HepG2 (cell line): ENCODE results near the gene PTCH1. TPM values are rescaled to one million over a fixed set of nuclear protein-coding genes. Genes with fewer than 3 reads are reported as not detected.
A peak's percentile ranks its signal among the peaks of the same experiment; 100 is the strongest.

Source experiments
- ATAC-seq: fragments of 200-7000 bp; cut with Tn5 transposase; 3 replicates; pipeline ENCODE4 v1.9.1; 2020; ENCODE audit warnings: mild to moderate bottlenecking, moderate library complexity
- BruUV-seq: library from RNA; stranded (reverse); fragments of 400-500 nt; replicated peaks from 2 replicates; lab custom pipeline; 2021; lab: Mats Ljungman, UMichigan
- CTCF ChIA-PET: fragments of 300-600 bp; formaldehyde crosslinking; extraction: SDS; loops from one replicate; lab custom pipeline; 2021; ENCODE audit warnings: low total read pairs, inconsistent platforms, low intra/inter-chr PET ratio; lab: Yijun Ruan, JAX
- POLR2A ChIA-PET: fragments of 350-600 bp; sonication (Branson Sonifier 250); formaldehyde crosslinking; loops from one replicate; lab custom pipeline; 2020; ENCODE audit warnings: antibody characterized with exemption, inconsistent platforms; lab: Yijun Ruan, JAX
- DNase-seq: peaks from one replicate; pipeline ENCODE4 v3.0.0-alpha.2; 2015; ENCODE audit warnings: low spot score
- FAIRE-seq: peaks from 3 replicates; lab custom pipeline; 2011; peaks lifted over from hg19 to GRCh38; lab: Jason Lieb, UNC
- H2AFZ ChIP-seq: one replicate; pipeline ENCODE4 v1.6.1; 2011; ENCODE audit warnings: low read length, inconsistent platforms
- H3K27ac ChIP-seq: fragments of 300-600 bp; 3 replicates; pipeline ENCODE4 v1.8.0; 2011; ENCODE audit warnings: mixed run types, mild to moderate bottlenecking, mixed read lengths, low read length, inconsistent platforms; ENCODE audit not compliant: insufficient read depth; ENCODE audit errors: extremely low read length
- H3K27me3 ChIP-seq, 2 experiments: fragments of 200-600 bp in 1 of 2; 2 replicates in 1 of 2; 3 replicates in 1 of 2; pipeline versions ENCODE4 v1.6.0 to v1.8.0; 2011; ENCODE audit warnings: low read length in 2 of 2, mild to moderate bottlenecking in 2 of 2, moderate library complexity in 2 of 2, inconsistent platforms in 1 of 2; ENCODE audit not compliant: insufficient read depth in 2 of 2, control insufficient read depth in 1 of 2
- H3K36me3 ChIP-seq, 2 experiments: fragments of 200-600 bp in 1 of 2; replicated peaks in 1 of 2; 2 replicates in 1 of 2; 3 replicates in 1 of 2; pipeline versions ENCODE4 v1.5.1 to v1.8.0; 2011; ENCODE audit warnings: low read length in 2 of 2, inconsistent platforms in 1 of 2; ENCODE audit not compliant: insufficient read depth in 2 of 2, control insufficient read depth in 1 of 2
- H3K4me1 ChIP-seq: 2 replicates; pipeline ENCODE4 v1.5.1; 2012; ENCODE audit warnings: low read length, inconsistent platforms; ENCODE audit not compliant: insufficient read depth
- H3K4me2 ChIP-seq: 2 replicates; pipeline ENCODE4 v1.6.0; 2011; ENCODE audit warnings: low read depth, low read length, inconsistent platforms
- H3K4me3 ChIP-seq, 3 experiments: fragments of 200-600 bp in 1 of 3; sonication (generic), shearing (Covaris generic) in 1 of 3; replicated peaks in 1 of 3; 2 replicates each; pipeline ENCODE4 v1.5.1; 2011 to 2016; ENCODE audit warnings: low read length in 3 of 3, inconsistent platforms in 2 of 3, low read depth in 2 of 3, mild to moderate bottlenecking in 2 of 3, control low read depth in 1 of 3, mixed read lengths in 1 of 3; ENCODE audit not compliant: insufficient read depth in 1 of 3
- H3K79me2 ChIP-seq: one replicate; pipeline ENCODE4 v1.6.1; 2011; ENCODE audit warnings: low read length, inconsistent platforms; ENCODE audit not compliant: insufficient read depth
- H3K9ac ChIP-seq: 2 replicates; pipeline ENCODE4 v1.6.0; 2011; ENCODE audit warnings: mild to moderate bottlenecking, low read depth, low read length, inconsistent platforms; ENCODE audit not compliant: insufficient read depth
- H3K9me3 ChIP-seq: 2 replicates; pipeline ENCODE4 v1.5.1; 2012; ENCODE audit warnings: mild to moderate bottlenecking, low read length
- H4K20me1 ChIP-seq: 2 replicates; pipeline ENCODE4 v1.6.0; 2011; ENCODE audit warnings: inconsistent platforms, mild to moderate bottlenecking, low read length, moderate library complexity; ENCODE audit not compliant: insufficient read depth
- ARNT2 ChIP-seq: sonication (generic); formaldehyde crosslinking; IDR thresholded peaks from 2 replicates; pipeline ENCODE4 v1.8.0; 2022; ENCODE audit warnings: mild to moderate bottlenecking, low read depth, missing genetic modification reagents, moderate library complexity
- ATF3 ChIP-seq: sonication (generic); formaldehyde crosslinking; IDR thresholded peaks from 2 replicates; pipeline ENCODE4 v1.4.0; 2020; ENCODE audit warnings: missing genetic modification reagents
- CBX2 ChIP-seq, 2 experiments: fragments of 200-600 bp in 1 of 2; sonication (generic); formaldehyde crosslinking in 1 of 2; IDR thresholded peaks; 2 replicates each; pipeline versions ENCODE4 v1.7.0 to v1.8.1; 2018 to 2022; ENCODE audit warnings: low read depth in 2 of 2, low read length in 1 of 2, mild to moderate bottlenecking in 1 of 2, missing genetic modification reagents in 1 of 2
- GABPA ChIP-seq, 2 experiments: IDR thresholded peaks; 2 replicates each; pipeline ENCODE4 v1.6.1; 2011 to 2016; ENCODE audit warnings: low read depth in 2 of 2, low read length in 1 of 2, missing biosample characterization in 1 of 2, missing genetic modification characterization in 1 of 2
- MAX ChIP-seq: IDR thresholded peaks from 2 replicates; pipeline ENCODE4 v1.6.1; 2012; ENCODE audit warnings: inconsistent platforms
- PHF21A ChIP-seq: sonication (generic); formaldehyde crosslinking; IDR thresholded peaks from 2 replicates; pipeline ENCODE4 v1.5.0; 2020; ENCODE audit warnings: mild to moderate bottlenecking, missing genetic modification reagents
- POLR2AphosphoS5 ChIP-seq: IDR thresholded peaks from 2 replicates; pipeline ENCODE4 v1.6.1; 2012; ENCODE audit warnings: low read depth, low read length
- ZBTB33 ChIP-seq: sonication (generic); formaldehyde crosslinking; IDR thresholded peaks from 2 replicates; pipeline ENCODE4 v1.4.0; 2020; ENCODE audit warnings: missing genetic modification reagents
- ZBTB38 ChIP-seq: sonication (generic); formaldehyde crosslinking; IDR thresholded peaks from 2 replicates; pipeline ENCODE4 v1.5.1; 2020; ENCODE audit warnings: mild to moderate bottlenecking, missing genetic modification reagents
- ZMAT5 ChIP-seq: sonication (generic); formaldehyde crosslinking; IDR thresholded peaks from 2 replicates; pipeline ENCODE4 v1.5.0; 2020; ENCODE audit warnings: mild to moderate bottlenecking, low read depth, missing genetic modification reagents, borderline replicate concordance
- WGBS: methylation state at CpG from one replicate; pipeline ENCODE4 v1.1.6; 2017; ENCODE audit warnings: low lambda C conversion rate; 5-methylcytosine and 5-hydroxymethylcytosine counted together
- in situ Hi-C: cut with HindIII; loops from 2 replicates; pipeline ENCODE4 v1.10.0; 2017; ENCODE audit warnings: low pct_unique_long_range_greater_than_20kb; ENCODE audit not compliant: extremely low pct_ligation_motif_present
- intact Hi-C: fragments of 100-400 bp; cut with micrococcal nuclease; formaldehyde crosslinking; loops from one replicate; pipeline ENCODE4 v1.10.0; 2022; ENCODE audit not compliant: unreplicated experiment
- polyA plus RNA-seq, 8 experiments: library from polyadenylated mRNA; depleted of rRNA in 3 of 8; stranded (reverse) in 7 of 8; unstranded in 1 of 8; fragments of >200 nt; fragmentation: Illumina TruSeq in 4 of 8; extraction: Trizol in 4 of 8; gene quantifications; 2 replicates each; pipeline versions ENCODE4 v1.2.1 to v1.2.3, GENCODE V29; 2011 to 2016; ENCODE audit warnings: low read depth in 4 of 8, missing spikeins in 1 of 8, mixed read lengths in 1 of 8; ENCODE audit not compliant: insufficient read depth in 1 of 8
- total RNA-seq, 5 experiments: library from RNA; depleted of rRNA; stranded (reverse); fragments of >200 nt; fragmentation: Illumina TruSeq; extraction: Trizol; gene quantifications; 2 replicates each; pipeline ENCODE4 v1.2.3, GENCODE V29; 2016; ENCODE audit warnings: low read depth in 1 of 5

Gene PTCH1
- total and polyA plus RNA-seq, 2 of the 13 experiments (the other 11 are each of a cell fraction or from before 2014, with no cell fraction given): 2.8 to 3.9 TPM

GRCh38 chr9:95512709-95513095 is 4.1 kb downstream of the PTCH1 start:
- H3K4me3 ChIP-seq: no peak overlapping the region
- TF ChIP-seq POLR2AphosphoS5: 0 out of 2 replicates have a peak, but pooled peaks have one; percentile 9
- TF ChIP-seq CBX2 (IDR thresholded peaks at IDR 0.05; ENCODE audit: low read depth, low read length): no peak
- TF ChIP-seq CBX2 (CRISPR knock-in tag; IDR thresholded peaks at IDR 0.05; ENCODE audit: low read depth): no peak
- no peak for TF ChIP-seq GABPA (IDR thresholded peaks at IDR 0.05; ENCODE audit: low read depth, low read length)
- TF ChIP-seq GABPA (CRISPR knock-in tag; IDR thresholded peaks at IDR 0.05; ENCODE audit: low read depth): no peak
- no peak for TF ChIP-seq PHF21A (CRISPR knock-in tag)
- ChIA-PET POLR2A (no interaction called here), CTCF (no interaction called here)
- in situ Hi-C loops: no loop called here
- no peaks in the 10 kb centered on the region for H3K36me3 ChIP-seq
- H3K27me3 ChIP-seq: peaks cover 3 to 15% of the 10 kb centered on the region in 2 experiments; a peak in 4 of 5 replicates
- no peak overlapping the region for H2AFZ ChIP-seq
- 89% methylated on average over 2 of the region's 2 CpGs for WGBS
- H3K9ac ChIP-seq: no peak overlapping the region
- no peaks in the 10 kb centered on the region for H3K9me3 ChIP-seq
- peak overlapping the region; percentile 79 for H3K4me2 ChIP-seq
- intact Hi-C loops: loop anchor here (5.0 to 10.0 kb wide), 4 partner anchors 195 to 702 kb away; partner anchors contain the start of gene FANCC
- DNase-seq (no peak), ATAC-seq (no peak), FAIRE-seq (no peak)
- no peaks in the 10 kb centered on the region for H4K20me1 ChIP-seq
- H3K4me1 ChIP-seq: peaks cover 34% of the 10 kb centered on the region
- no peak overlapping the region for H3K27ac ChIP-seq
- H3K79me2 ChIP-seq: peaks cover 8% of the 10 kb centered on the region
- BruUV-seq: no TSS peak

GRCh38 chr9:95511952-95512708 is 4.6 kb downstream of the PTCH1 start:
- Histone ChIP-seq H3K4me2 (peak overlapping the region; percentile 79), H3K4me3 (peak overlapping the region; percentile 79 to 80 (median 80)), H4K20me1 (no peaks in the 10 kb centered on the region), H3K79me2 (peaks cover 9% of the 10 kb centered on the region), H2AFZ (no peak overlapping the region), H3K27ac (peak overlapping the region; percentile 88), H3K9ac (peak overlapping the region; percentile 59), H3K9me3 (no peaks in the 10 kb centered on the region), H3K27me3 (peaks cover 2 to 9% of the 10 kb centered on the region in 2 experiments; a peak in 4 of 5 replicates), H3K36me3 (no peaks in the 10 kb centered on the region), H3K4me1 (peaks cover 34% of the 10 kb centered on the region)
- ChIA-PET CTCF (no interaction called here), POLR2A (no interaction called here)
- WGBS: 62% methylated on average over 30 of the region's 30 CpGs
- DNase-seq: no peak
- ATAC-seq: no peak
- FAIRE-seq: no peak
- intact Hi-C loops: loop anchor here (5.0 to 10.0 kb wide), 4 partner anchors 195 to 703 kb away; partner anchors contain the start of gene FANCC
- in situ Hi-C loops: no loop called here
- no TSS peak for BruUV-seq
- TF ChIP-seq MAX (0 out of 2 replicates have a peak, but pooled peaks have one; percentile 19), ARNT2 (CRISPR knock-in tag) (no peak), ZBTB38 (CRISPR knock-in tag) (peak; percentile 64), ZMAT5 (no peak), ATF3 (CRISPR knock-in tag) (no peak), ZBTB33 (peak; percentile 87)
